ENCODE data around the gene TTC7B.
A peak's percentile ranks its signal among the peaks of the same experiment; 100 is the strongest.

Gene TTC7B

DNA sequence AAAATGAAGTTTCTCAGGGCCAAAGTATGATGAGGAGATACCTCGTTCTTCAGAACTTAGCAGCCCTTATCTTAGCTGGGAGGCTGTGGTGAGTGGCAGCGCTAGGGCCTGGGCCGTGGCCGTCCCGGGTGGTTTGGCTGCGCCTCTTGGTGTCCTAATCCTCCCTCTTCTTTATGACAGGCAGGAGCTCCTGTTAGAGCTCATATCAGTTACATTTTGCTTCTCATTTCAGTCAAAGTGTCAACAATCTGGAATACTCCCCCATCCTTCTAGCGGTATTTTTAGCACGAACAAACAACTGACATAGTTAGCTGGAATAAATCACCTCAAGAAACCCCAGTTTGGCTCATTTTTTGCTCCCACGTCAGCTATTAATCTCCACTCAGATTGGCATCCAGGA lies 188.8 kb downstream of the TTC7B start:
- TF ChIP-seq CTCF (conservative IDR thresholded peaks at IDR 0.05; ENCODE audit: control insufficient read depth, insufficient read depth, low read depth, low read length) = no peak
- H3K4me3 ChIP-seq (ENCODE audit: control insufficient read depth, low read depth, low read length) = no peak overlapping the region
- DNase-seq (ENCODE audit: low read depth) = no peak

GRCh38 chr14:90626550-90626949 lies 189.7 kb downstream of the TTC7B start:
- H3K4me3 ChIP-seq (ENCODE audit: control insufficient read depth, low read depth, low read length) = no peak overlapping the region
- no peak for DNase-seq (ENCODE audit: low read depth)
- no peak for TF ChIP-seq CTCF (conservative IDR thresholded peaks at IDR 0.05; ENCODE audit: control insufficient read depth, insufficient read depth, low read depth, low read length)

GRCh38 chr14:90625445-90625844 lies 190.8 kb downstream of the TTC7B start:
- no peak for TF ChIP-seq CTCF (conservative IDR thresholded peaks at IDR 0.05; ENCODE audit: control insufficient read depth, insufficient read depth, low read depth, low read length)
- DNase-seq (ENCODE audit: low read depth) = peak; percentile 22
- H3K4me3 ChIP-seq (ENCODE audit: control insufficient read depth, low read depth, low read length) = no peak overlapping the region

- peak; percentile 18 for DNase-seq (ENCODE audit: low read depth)
- no peak for TF ChIP-seq CTCF (conservative IDR thresholded peaks at IDR 0.05; ENCODE audit: control insufficient read depth, insufficient read depth, low read depth, low read length)
- no peak overlapping the region for H3K4me3 ChIP-seq (ENCODE audit: control insufficient read depth, low read depth, low read length)
Measured at GRCh38 chr14:90624732-90625400, 191.4 kb downstream of the TTC7B start.

DNA sequence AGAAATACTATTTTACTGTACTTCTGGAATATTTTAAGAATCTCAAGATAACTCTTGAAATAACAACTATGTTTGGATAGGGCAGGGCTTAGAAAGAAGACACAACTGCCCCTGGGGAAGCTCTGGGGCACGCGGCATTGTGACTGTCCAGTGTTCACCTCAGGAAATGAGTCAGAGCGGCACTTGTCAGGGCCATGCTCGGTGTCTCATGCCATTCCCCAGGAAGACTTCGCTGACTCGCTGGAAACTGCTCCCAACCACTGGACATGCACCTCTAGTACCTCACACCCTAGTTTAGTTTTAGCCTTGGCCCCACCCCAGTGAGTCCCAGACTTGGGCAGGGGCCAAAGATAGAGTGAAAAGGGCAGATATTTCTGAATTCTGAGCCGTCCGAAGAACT lies 192.0 kb downstream of the TTC7B start:
- TF ChIP-seq CTCF (conservative IDR thresholded peaks at IDR 0.05; ENCODE audit: control insufficient read depth, insufficient read depth, low read depth, low read length) = no peak
- DNase-seq (ENCODE audit: low read depth) = peak; percentile 58
- H3K4me3 ChIP-seq (ENCODE audit: control insufficient read depth, low read depth, low read length) = no peak overlapping the region

DNA sequence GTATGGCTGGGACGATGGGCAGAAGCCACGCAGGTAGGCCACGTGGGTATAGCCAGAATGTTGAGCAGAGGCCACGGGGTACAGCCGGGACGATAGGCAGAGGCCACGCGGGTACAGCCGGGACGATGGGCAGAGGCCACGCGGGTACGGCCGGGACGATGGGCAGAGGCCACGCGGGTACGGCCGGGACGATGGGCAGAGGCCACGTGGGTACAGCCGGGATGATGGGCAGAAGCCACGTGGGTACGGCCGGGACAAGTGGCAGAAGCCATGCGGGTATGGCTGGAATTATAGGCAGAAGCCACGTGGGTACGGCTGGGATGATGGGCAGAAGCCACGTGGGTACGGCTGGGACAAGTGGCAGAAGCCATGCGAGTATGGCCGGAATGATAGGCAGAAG lies 195.0 kb downstream of the TTC7B start:
- TF ChIP-seq CTCF (conservative IDR thresholded peaks at IDR 0.05; ENCODE audit: control insufficient read depth, insufficient read depth, low read depth, low read length) = no peak
- no peak overlapping the region for H3K4me3 ChIP-seq (ENCODE audit: control insufficient read depth, low read depth, low read length)
- no peak for DNase-seq (ENCODE audit: low read depth)
